CD14-positive monocyte (primary cell): ENCODE results near the gene PTRHD1. TPM values are rescaled to one million over a fixed set of nuclear protein-coding genes. Genes with fewer than 3 reads are reported as not detected.
A peak's percentile ranks its signal among the peaks of the same experiment; 100 is the strongest.

Experiments used
- DNase-seq, 3 donors: peaks; one replicate each; pipeline ENCODE4 v3.0.0-alpha.2; 2011 to 2022
- H2AFZ ChIP-seq: 2 replicates; pipeline ENCODE4 v1.6.0; 2012; ENCODE audit warnings: mild to moderate bottlenecking, low read depth, low read length, inconsistent platforms; ENCODE audit not compliant: insufficient read depth, poor library complexity, severe bottlenecking
- H3K27ac ChIP-seq, 2 donors: 1 replicate in 1 of 2; 2 replicates in 1 of 2; pipeline ENCODE4 v1.5.1; 2012 to 2013; ENCODE audit warnings: low read length in 2 of 2, control low read depth in 1 of 2, inconsistent platforms in 1 of 2, low read depth in 1 of 2, mild to moderate bottlenecking in 1 of 2
- H3K27me3 ChIP-seq, 2 donors: one replicate each; pipeline versions ENCODE4 v1.6.0 to v1.6.1; 2011 to 2013; ENCODE audit warnings: low read length in 2 of 2; ENCODE audit not compliant: control insufficient read depth in 2 of 2, insufficient read depth in 2 of 2
- H3K36me3 ChIP-seq, 2 donors: replicated peaks in 1 of 2; 1 replicate in 1 of 2; 2 replicates in 1 of 2; pipeline versions ENCODE4 v1.5.1 to v1.6.1; 2012 to 2013; ENCODE audit warnings: low read length in 2 of 2, control low read depth in 1 of 2, inconsistent platforms in 1 of 2, mild to moderate bottlenecking in 1 of 2; ENCODE audit not compliant: insufficient read depth in 2 of 2, control insufficient read depth in 1 of 2
- H3K4me1 ChIP-seq, 2 donors: 1 replicate in 1 of 2; 2 replicates in 1 of 2; pipeline versions ENCODE4 v1.5.1 to v1.6.1; 2012 to 2013; ENCODE audit warnings: low read length in 2 of 2, control low read depth in 1 of 2, inconsistent platforms in 1 of 2, mild to moderate bottlenecking in 1 of 2, moderate library complexity in 1 of 2; ENCODE audit not compliant: insufficient read depth in 2 of 2, control insufficient read depth in 1 of 2
- H3K4me2 ChIP-seq: replicated peaks from 2 replicates; pipeline ENCODE3; 2012; ENCODE audit warnings: low read length, moderate library complexity, mild to moderate bottlenecking; ENCODE audit not compliant: poor library complexity, severe bottlenecking; ENCODE audit errors: extremely low read depth
- H3K4me3 ChIP-seq, 3 experiments: fragments of 200-600 bp in 1 of 3; sonication (generic) in 1 of 3; replicated peaks in 1 of 3; 1 replicate in 2 of 3; 2 replicates in 1 of 3; pipeline ENCODE4 v1.5.1; 2011 to 2013; ENCODE audit warnings: low read length in 3 of 3, mild to moderate bottlenecking in 3 of 3, control low read depth in 2 of 3, low read depth in 2 of 3, inconsistent platforms in 1 of 3, moderate library complexity in 1 of 3
- H3K79me2 ChIP-seq: 2 replicates; pipeline ENCODE4 v1.6.0; 2012; ENCODE audit warnings: mild to moderate bottlenecking, control low read depth, inconsistent platforms, low read length, moderate library complexity; ENCODE audit not compliant: insufficient read depth
- H3K9ac ChIP-seq: 2 replicates; pipeline ENCODE4 v1.6.0; 2017; ENCODE audit warnings: low read length, mild to moderate bottlenecking; ENCODE audit not compliant: insufficient read depth, poor library complexity, severe bottlenecking
- H3K9me3 ChIP-seq, 2 donors: replicated peaks in 1 of 2; 1 replicate in 1 of 2; 2 replicates in 1 of 2; pipeline versions ENCODE4 v1.5.1 to v1.6.1; 2012 to 2013; ENCODE audit warnings: low read length in 2 of 2, control low read depth in 1 of 2; ENCODE audit not compliant: control insufficient read depth in 1 of 2, insufficient read depth in 1 of 2
- H4K20me1 ChIP-seq: 2 replicates; pipeline ENCODE4 v1.6.0; 2012; ENCODE audit warnings: mild to moderate bottlenecking, low read length, control low read depth, moderate library complexity; ENCODE audit not compliant: insufficient read depth
- H3K27ac Mint-ChIP-seq, 7 donors: one replicate each; pipeline ENCODE4 v1.8.0; 2020; ENCODE audit warnings: mild to moderate bottlenecking in 7 of 7, mixed read lengths in 7 of 7, moderate library complexity in 6 of 7, inconsistent platforms in 2 of 7
- H3K27me3 Mint-ChIP-seq, 3 donors: one replicate each; pipeline ENCODE4 v1.8.0; 2021 to 2022; ENCODE audit warnings: low read depth in 3 of 3, mild to moderate bottlenecking in 3 of 3, mixed read lengths in 3 of 3, moderate library complexity in 3 of 3, inconsistent platforms in 1 of 3
- H3K36me3 Mint-ChIP-seq, 2 donors: one replicate each; pipeline ENCODE4 v1.8.0; 2020; ENCODE audit warnings: mixed read lengths in 2 of 2, inconsistent platforms in 1 of 2, mild to moderate bottlenecking in 1 of 2
- H3K4me1 Mint-ChIP-seq: one replicate; pipeline ENCODE4 v1.8.0; 2020; ENCODE audit warnings: mild to moderate bottlenecking, mixed read lengths
- H3K4me3 Mint-ChIP-seq, 2 donors: one replicate each; pipeline ENCODE4 v1.8.0; 2020; ENCODE audit warnings: mild to moderate bottlenecking in 2 of 2, mixed read lengths in 2 of 2, moderate library complexity in 1 of 2
- H3K9me3 Mint-ChIP-seq, 7 donors: one replicate each; pipeline ENCODE4 v1.8.0; 2020 to 2022; ENCODE audit warnings: mixed read lengths in 7 of 7, mild to moderate bottlenecking in 6 of 7, moderate library complexity in 6 of 7, inconsistent platforms in 2 of 7
- WGBS: methylation state at CpG from one replicate; pipeline ENCODE4 v1.1.5; 2013; ENCODE audit warnings: missing lambda C conversion rate; ENCODE audit not compliant: insufficient coverage; 5-methylcytosine and 5-hydroxymethylcytosine counted together
- intact Hi-C, 2 donors: fragments of 100-400 bp; cut with micrococcal nuclease; formaldehyde crosslinking; loops; one replicate each; pipeline versions ENCODE4 v1.15.0 to v1.15.1; 2023
- polyA plus RNA-seq, 3 donors: library from polyadenylated mRNA; depleted of rRNA in 1 of 3; unstranded in 2 of 3; stranded (reverse) in 1 of 3; fragments of 300-500 nt in 2 of 3; fragments of >200 nt in 1 of 3; fragmentation: Illumina TruSeq in 2 of 3; gene quantifications; 1 replicate in 2 of 3; 2 replicates in 1 of 3; pipeline ENCODE4 v1.2.3, GENCODE V29; 2012 to 2021
- TF ChIP-seq, protein P1 (sequence below): fragments of 200-600 bp; IDR thresholded peaks from one replicate; pipeline ENCODE4 v1.8.0; 2022; ENCODE audit warnings: antibody characterized with exemption, mild to moderate bottlenecking

PTRHD1 gene
- polyA plus RNA-seq, 3 donors = 20.3 to 86.2 (median 78.6) TPM

DNA sequence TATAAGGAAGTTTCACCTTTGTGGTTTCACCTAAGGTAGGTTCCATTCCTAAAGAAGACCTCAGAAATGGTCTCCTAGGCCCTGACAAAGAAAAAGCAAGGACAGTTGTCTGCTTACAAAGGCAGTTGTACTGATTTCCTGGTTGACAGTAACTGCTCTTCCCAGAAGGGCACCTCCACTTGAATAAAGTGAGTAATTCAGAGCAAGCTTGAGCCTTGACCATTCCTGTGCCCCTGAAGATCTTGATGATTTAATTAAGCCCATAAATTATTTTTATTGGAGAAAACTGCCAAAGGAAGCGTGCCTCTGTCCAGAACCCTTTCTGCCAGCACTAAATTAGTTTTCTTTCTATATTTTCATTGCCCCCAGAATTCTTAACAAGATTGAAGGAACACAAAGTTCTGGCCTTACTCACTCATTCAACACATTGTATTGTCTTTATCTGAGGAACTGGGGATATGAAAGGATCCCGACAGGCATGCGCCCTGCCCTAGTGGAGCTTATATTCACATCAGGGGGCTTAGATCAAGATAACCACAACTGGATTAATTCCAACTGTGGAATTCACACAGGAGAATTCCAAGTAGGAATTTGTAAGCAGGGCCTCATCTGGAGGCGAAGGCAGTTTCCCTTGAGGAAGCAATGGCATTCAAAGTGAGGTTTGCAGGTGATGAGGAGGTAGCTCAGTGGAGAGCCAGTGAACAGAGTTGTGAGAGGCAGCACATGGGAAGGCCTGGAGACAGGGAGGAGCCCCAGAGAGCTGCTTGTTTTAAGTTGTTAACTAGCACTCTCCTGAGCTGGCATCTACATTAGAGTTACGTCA, 21.2 kb downstream of the PTRHD1 start:
- H3K4me3 Mint-ChIP-seq = no peak overlapping the region

GRCh38 chr2:24771061-24771460, 22.1 kb downstream of the PTRHD1 start:
- intact Hi-C loops = no loop called here
- H3K4me3 Mint-ChIP-seq = no peak overlapping the region
- WGBS = 97% methylated on average over 5 of the region's 5 CpGs
- Histone ChIP-seq H3K4me3 (no peak overlapping the region), H2AFZ (no peak overlapping the region), H3K4me1 (no peaks in the 10 kb centered on the region), H3K9ac (no peak overlapping the region), H4K20me1 (no peaks in the 10 kb centered on the region), H3K36me3 (peaks cover 29 to 48% of the 10 kb centered on the region in 2 donors), H3K79me2 (no peaks in the 10 kb centered on the region), H3K27me3 (no peaks in the 10 kb centered on the region), H3K9me3 (no peaks in the 10 kb centered on the region), H3K4me2 (no peak overlapping the region), H3K27ac (no peak overlapping the region)
- H3K9me3 Mint-ChIP-seq = no peaks in the 10 kb centered on the region
- no peak for DNase-seq
- peaks cover 0 to 2% (median 2%) of the 10 kb centered on the region in 3 donors for H3K27me3 Mint-ChIP-seq
- H3K4me1 Mint-ChIP-seq = no peaks in the 10 kb centered on the region
- TF ChIP-seq, protein P1, sequence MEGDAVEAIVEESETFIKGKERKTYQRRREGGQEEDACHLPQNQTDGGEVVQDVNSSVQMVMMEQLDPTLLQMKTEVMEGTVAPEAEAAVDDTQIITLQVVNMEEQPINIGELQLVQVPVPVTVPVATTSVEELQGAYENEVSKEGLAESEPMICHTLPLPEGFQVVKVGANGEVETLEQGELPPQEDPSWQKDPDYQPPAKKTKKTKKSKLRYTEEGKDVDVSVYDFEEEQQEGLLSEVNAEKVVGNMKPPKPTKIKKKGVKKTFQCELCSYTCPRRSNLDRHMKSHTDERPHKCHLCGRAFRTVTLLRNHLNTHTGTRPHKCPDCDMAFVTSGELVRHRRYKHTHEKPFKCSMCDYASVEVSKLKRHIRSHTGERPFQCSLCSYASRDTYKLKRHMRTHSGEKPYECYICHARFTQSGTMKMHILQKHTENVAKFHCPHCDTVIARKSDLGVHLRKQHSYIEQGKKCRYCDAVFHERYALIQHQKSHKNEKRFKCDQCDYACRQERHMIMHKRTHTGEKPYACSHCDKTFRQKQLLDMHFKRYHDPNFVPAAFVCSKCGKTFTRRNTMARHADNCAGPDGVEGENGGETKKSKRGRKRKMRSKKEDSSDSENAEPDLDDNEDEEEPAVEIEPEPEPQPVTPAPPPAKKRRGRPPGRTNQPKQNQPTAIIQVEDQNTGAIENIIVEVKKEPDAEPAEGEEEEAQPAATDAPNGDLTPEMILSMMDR = no peak
- peaks cover 36 to 43% of the 10 kb centered on the region in 2 donors for H3K36me3 Mint-ChIP-seq
- H3K27ac Mint-ChIP-seq = peak overlapping the region in 1 of 7 donors; percentile 14

More for the DNA sequence above, 21.2 kb downstream of the PTRHD1 start:
- no peaks in the 10 kb centered on the region for H4K20me1 ChIP-seq
- H3K36me3 ChIP-seq = peaks cover 29 to 38% of the 10 kb centered on the region in 2 donors
- no peak overlapping the region for H2AFZ ChIP-seq
- TF ChIP-seq, protein P1 = no peak
- no peak for DNase-seq
- Mint-ChIP-seq H3K4me1 (no peaks in the 10 kb centered on the region), H3K27ac (no peak overlapping the region), H3K36me3 (peaks cover 27 to 36% of the 10 kb centered on the region in 2 donors), H3K27me3 (peaks cover 0 to 4% (median 2%) of the 10 kb centered on the region in 3 donors), H3K9me3 (no peaks in the 10 kb centered on the region)
- intact Hi-C loops = no loop called here
- H3K79me2 ChIP-seq = no peaks in the 10 kb centered on the region
- H3K4me1 ChIP-seq = no peaks in the 10 kb centered on the region
- no peak overlapping the region for H3K4me2 ChIP-seq
- no peaks in the 10 kb centered on the region for H3K9me3 ChIP-seq
- no peak overlapping the region for H3K27ac ChIP-seq
- no peaks in the 10 kb centered on the region for H3K27me3 ChIP-seq
- no peak overlapping the region for H3K4me3 ChIP-seq
- no peak overlapping the region for H3K9ac ChIP-seq
- 100% methylated on average over 2 of the region's 5 CpGs for WGBS
